Muscle of leg (tissue), 16 donors: ENCODE data around the gene GALNT3. TPM values are rescaled to one million over a fixed set of nuclear protein-coding genes. Genes with fewer than 3 reads are reported as not detected.

ENCODE experiments used
- DNase-seq: peaks from one replicate; pipeline ENCODE4 v3.0.0; 2013
- H3K27ac ChIP-seq: one replicate; pipeline ENCODE4 v1.5.1; 2013; ENCODE audit warnings: mild to moderate bottlenecking, low read length, control low read depth
- H3K27me3 ChIP-seq: one replicate; pipeline ENCODE4 v1.6.1; 2013; ENCODE audit warnings: low read length; ENCODE audit not compliant: control insufficient read depth, insufficient read depth
- H3K36me3 ChIP-seq: one replicate; pipeline ENCODE4 v1.6.1; 2013; ENCODE audit warnings: low read length; ENCODE audit not compliant: control insufficient read depth, insufficient read depth
- H3K4me1 ChIP-seq: one replicate; pipeline ENCODE4 v1.6.1; 2013; ENCODE audit warnings: low read length; ENCODE audit not compliant: control insufficient read depth, insufficient read depth
- H3K4me3 ChIP-seq: one replicate; pipeline ENCODE4 v1.5.1; 2013; ENCODE audit warnings: low read length, control low read depth
- H3K9me3 ChIP-seq: replicated peaks from 2 replicates; pipeline ENCODE4 v1.6.1; 2013; ENCODE audit warnings: low read depth, low read length; ENCODE audit not compliant: control insufficient read depth
- WGBS: methylation state at CpG from one replicate; pipeline ENCODE4 v1.1.5; 2013; ENCODE audit warnings: missing lambda C conversion rate; ENCODE audit not compliant: insufficient coverage; 5-methylcytosine and 5-hydroxymethylcytosine counted together
- long read RNA-seq, 11 donors: transcript quantifications; one replicate each; lab custom pipeline, GENCODE V29; 2026
- polyA plus RNA-seq, 8 donors: library from polyadenylated mRNA; unstranded; fragments of 120-200 nt; gene quantifications; one replicate each; pipeline versions ENCODE4 v1.2.1 to v1.2.3, GENCODE V29; 2013; ENCODE audit warnings: inconsistent platforms in 1 of 8, low replicate concordance in 1 of 8; ENCODE audit not compliant: insufficient read length in 8 of 8, insufficient read depth in 1 of 8
- total RNA-seq: library from RNA; stranded (reverse); fragments of 120-200 nt; gene quantifications from one replicate; pipeline ENCODE4 v1.2.4, GENCODE V29; 2013

GALNT3 gene
- 0.49 TPM for total RNA-seq
- 1 to 10 TPM in 4 of 8 donors, under 1 TPM in 4; 0.72 to 3.5 (median 1.1) TPM for polyA plus RNA-seq
- long read RNA-seq, donor 1: 0 reads
- long read RNA-seq, donor 2: 0 reads
- long read RNA-seq, donor 3: 0 reads
- long read RNA-seq, donor 4: 0 reads
- long read RNA-seq, donor 5: 0 reads
- long read RNA-seq, donor 6: 0 reads
- long read RNA-seq, donor 7: 0 reads
- long read RNA-seq, donor 8: 0 reads
- long read RNA-seq, donor 9: 0 reads
- long read RNA-seq, donor 10: 0 reads
- long read RNA-seq, donor 11: 0 reads

DNA sequence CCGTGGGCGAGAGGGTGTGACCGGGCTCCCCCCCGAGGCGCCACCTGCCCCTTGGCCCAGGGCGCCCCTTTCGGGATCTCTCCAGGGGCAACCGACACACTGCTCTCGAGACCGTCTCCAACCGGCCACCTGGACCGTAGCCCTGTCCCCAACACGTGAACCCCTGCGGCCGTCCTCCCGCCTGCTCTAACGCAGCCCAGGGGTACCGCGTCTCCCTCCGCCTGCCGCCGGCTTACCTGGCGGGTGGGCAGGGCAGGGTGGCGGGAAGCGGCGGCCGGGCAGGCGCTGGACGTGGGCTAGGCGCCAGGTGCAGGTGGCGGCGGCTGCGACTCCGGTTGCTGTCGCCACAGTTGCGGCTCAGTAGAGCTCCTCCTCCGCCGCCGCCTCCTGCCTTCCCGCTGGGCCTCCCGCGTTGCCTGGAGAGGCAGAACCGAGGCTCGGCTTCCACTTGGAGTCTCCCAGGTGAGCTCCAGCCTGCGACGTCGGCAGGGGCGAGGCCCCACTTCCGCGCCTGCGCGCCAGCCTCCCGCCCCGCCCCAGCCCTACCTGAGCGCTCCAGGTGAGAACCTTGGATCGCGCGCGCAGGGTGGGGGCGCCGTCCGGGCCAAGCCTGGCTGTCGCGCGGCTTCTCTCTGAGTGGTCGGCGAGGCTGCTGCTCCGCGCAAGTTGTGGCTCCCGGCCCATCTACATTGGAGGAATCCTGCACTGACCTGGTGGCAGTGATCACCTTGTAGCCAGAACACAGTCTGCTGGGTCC lies at the start of gene GALNT3:
Gene GALNT3, minus strand, starts transcription at position 469 of the 757 bp plus-strand sequence. CDS start 23,547 bp downstream, outside the sequence.
- Histone ChIP-seq H3K4me1 (peaks cover 16% of the 10 kb centered on the region), H3K4me3 (peak within 1 kb of the TSS; percentile 46), H3K27ac (no peak within 1 kb of the TSS), H3K36me3 (no peaks in the 10 kb centered on the region), H3K9me3 (no peaks in the 10 kb centered on the region), H3K27me3 (peaks cover 20% of the 10 kb centered on the region)
- under 1% methylated on average over 70 of the region's 70 CpGs for WGBS
- DNase-seq: peak; percentile 10

DNA sequence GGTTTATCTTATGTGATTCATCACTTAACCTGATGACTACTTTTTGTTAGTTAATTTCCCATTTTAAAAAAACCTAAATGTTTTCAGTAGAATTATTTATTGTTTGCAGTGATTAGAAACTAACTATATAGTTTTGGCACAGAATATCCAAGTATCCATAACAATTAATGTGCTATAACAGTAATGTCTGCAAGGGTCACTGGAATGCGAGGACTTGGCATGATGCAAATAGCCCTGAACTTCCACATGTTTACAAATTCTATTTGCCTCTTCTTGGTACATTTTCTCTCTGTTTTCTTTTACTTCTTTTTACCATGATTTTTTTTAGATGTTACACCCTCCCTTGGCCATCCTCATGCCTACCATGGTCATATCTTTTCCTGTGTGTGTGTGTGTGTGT lies 49.3 kb upstream of the GALNT3 start:
- no peak overlapping the region for H3K4me3 ChIP-seq
- 83% methylated on average over 1 of the region's 1 CpG for WGBS
- no peaks in the 10 kb centered on the region for H3K27me3 ChIP-seq
- no peaks in the 10 kb centered on the region for H3K9me3 ChIP-seq
- no peaks in the 10 kb centered on the region for H3K36me3 ChIP-seq
- H3K27ac ChIP-seq: no peak overlapping the region
- no peak for DNase-seq
- no peaks in the 10 kb centered on the region for H3K4me1 ChIP-seq

DNA sequence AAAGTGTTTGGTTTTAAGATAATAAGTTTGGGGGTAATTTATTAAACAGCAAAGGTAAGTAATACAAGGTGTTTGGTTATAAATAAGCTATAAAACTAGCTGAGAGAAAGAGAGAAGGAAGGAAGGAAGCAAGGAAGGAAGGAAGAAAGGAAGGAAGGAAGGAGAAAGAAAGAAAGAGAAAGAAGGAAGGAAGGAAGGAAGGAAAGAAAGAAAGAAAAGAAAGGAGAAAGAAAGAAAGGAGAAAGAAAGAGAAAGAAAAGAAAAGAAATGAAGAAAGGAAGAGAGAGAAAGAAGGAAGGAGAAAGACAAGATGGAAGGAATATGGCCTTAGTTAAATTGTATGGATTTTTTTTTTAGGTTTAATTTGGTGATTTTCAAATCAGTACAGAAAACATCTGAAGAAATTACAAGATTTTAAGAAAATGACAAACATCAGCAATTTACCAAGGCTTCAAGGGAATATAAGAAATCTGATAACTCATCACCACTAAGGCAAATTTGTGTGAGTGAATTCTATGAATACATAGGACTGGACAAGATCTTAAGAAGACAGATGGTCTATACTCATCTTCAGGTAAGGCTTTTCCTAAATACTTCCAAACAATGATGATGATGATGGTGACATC lies 46.4 kb upstream of the GALNT3 start:
- H3K9me3 ChIP-seq: no peaks in the 10 kb centered on the region
- H3K36me3 ChIP-seq: no peaks in the 10 kb centered on the region
- H3K27ac ChIP-seq: no peak overlapping the region
- no peaks in the 10 kb centered on the region for H3K4me1 ChIP-seq
- no peak for DNase-seq
- H3K4me3 ChIP-seq: no peak overlapping the region
- no peaks in the 10 kb centered on the region for H3K27me3 ChIP-seq

DNA sequence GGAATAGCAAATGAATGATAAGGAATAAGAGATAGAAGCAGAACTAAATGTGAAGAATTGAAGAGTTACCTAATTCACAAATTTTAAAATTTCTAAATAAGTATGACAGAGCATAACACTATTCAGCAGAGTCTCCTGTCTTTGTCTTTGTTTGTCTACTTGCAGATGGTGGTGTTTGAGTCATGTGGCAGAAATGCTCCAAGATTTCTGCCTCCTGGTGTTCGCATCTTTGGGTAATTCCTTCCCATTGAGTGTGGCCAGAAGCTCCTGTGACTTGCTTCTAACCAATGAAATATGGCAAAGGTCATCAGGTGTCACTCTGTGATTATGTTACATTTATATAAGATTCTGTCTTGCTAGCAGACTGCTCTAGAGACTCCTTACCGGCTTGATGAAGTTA lies 45.6 kb upstream of the GALNT3 start:
- Histone ChIP-seq H3K4me1 (no peaks in the 10 kb centered on the region), H3K36me3 (no peaks in the 10 kb centered on the region), H3K27ac (no peak overlapping the region), H3K9me3 (no peaks in the 10 kb centered on the region), H3K4me3 (no peak overlapping the region), H3K27me3 (no peaks in the 10 kb centered on the region)
- 88% methylated on average over 1 of the region's 2 CpGs for WGBS
- no peak for DNase-seq

DNA sequence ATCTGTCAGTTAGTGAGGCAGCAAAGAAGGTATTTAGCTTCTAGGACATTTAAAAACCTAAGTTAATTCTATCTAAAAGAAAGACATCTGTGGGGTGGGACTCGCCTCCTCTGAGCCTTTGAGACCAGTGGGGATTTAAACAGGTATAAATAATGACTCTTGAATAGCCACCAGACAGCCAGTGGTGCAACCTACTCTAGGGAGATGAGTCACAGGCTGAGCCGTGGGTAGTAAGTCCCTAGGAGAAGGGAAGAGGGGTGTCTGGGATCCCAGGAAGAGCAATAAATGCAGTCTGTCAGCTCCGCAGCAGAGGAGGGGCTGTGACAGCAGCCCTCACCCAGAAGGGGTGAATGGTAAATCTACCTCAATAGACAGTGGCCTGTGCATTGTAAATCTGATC lies 43.1 kb upstream of the GALNT3 start:
- no peak overlapping the region for H3K27ac ChIP-seq
- H3K4me1 ChIP-seq: no peaks in the 10 kb centered on the region
- DNase-seq: no peak
- H3K4me3 ChIP-seq: no peak overlapping the region
- no peaks in the 10 kb centered on the region for H3K36me3 ChIP-seq
- no peaks in the 10 kb centered on the region for H3K9me3 ChIP-seq
- WGBS: 44% methylated on average over 2 of the region's 3 CpGs
- H3K27me3 ChIP-seq: no peaks in the 10 kb centered on the region

DNA sequence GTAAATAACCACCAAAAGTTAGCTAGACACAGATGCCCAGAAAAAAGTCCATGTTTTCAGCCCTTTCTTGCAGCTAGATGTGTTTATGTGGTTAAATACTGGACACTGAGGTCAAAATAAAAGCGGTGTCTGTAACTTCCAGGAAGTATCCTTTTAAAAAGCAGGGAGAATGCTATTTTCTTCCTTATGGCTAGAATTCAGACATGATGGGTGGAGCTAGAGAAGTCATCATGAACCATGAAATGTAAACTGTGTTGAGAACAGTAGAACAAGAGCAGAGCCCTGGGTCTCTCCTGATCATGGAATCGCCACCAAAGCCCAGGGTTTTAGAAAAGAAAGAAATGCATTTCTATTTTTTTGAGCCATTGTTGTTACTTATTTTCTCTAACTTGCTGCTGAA lies 41.3 kb upstream of the GALNT3 start:
- Histone ChIP-seq H3K4me1 (no peaks in the 10 kb centered on the region), H3K4me3 (no peak overlapping the region), H3K27me3 (no peaks in the 10 kb centered on the region), H3K9me3 (no peaks in the 10 kb centered on the region), H3K36me3 (no peaks in the 10 kb centered on the region), H3K27ac (no peak overlapping the region)
- DNase-seq: no peak
- WGBS: no CpG with 5 or more reads among the region's 2 CpGs

DNA sequence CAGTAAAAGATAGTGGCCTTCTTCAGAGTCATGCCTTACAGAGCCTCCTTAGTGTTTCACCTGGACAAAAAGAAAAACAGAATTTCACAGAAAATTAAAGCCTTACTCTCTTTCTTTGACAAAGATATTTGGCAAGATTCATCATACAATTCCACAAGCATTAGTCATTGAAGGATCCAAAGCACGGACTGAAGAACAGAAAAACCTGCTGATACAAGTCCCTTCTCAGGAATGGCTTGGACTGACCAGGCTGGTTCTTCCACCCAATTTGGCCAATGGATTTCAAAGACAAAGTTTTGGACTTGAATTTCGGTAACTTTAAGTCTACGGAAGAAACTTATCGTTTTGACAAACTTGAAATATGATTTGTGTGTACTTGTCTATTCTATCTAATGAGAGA lies 39.1 kb upstream of the GALNT3 start:
- Histone ChIP-seq H3K36me3 (no peaks in the 10 kb centered on the region), H3K27me3 (no peaks in the 10 kb centered on the region), H3K4me1 (no peaks in the 10 kb centered on the region), H3K9me3 (no peaks in the 10 kb centered on the region), H3K4me3 (no peak overlapping the region), H3K27ac (no peak overlapping the region)
- DNase-seq: no peak
- 80% methylated on average over 1 of the region's 4 CpGs for WGBS

DNA sequence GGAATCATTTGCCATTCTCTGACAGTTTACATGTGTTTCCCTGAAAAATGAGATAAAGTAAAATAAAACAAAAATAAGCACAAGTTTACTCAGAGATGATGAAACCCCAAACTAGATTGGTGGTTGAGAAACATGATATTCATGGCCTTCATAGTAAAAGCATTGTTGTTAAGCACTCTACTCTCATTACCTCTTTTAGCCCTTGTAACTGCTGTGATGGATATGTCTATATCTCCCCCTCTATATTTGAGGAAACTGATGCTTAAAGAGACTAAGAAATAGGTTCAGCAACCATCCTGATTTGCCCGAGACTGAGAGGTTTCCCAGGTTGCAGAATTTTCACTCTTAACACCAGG lies 33.9 kb upstream of the GALNT3 start:
- DNase-seq: no peak
- H3K27me3 ChIP-seq: no peaks in the 10 kb centered on the region
- no peaks in the 10 kb centered on the region for H3K4me1 ChIP-seq
- H3K9me3 ChIP-seq: no peaks in the 10 kb centered on the region
- no peaks in the 10 kb centered on the region for H3K36me3 ChIP-seq
- H3K4me3 ChIP-seq: no peak overlapping the region
- WGBS: no CpG with 5 or more reads among the region's 1 CpG
- no peak overlapping the region for H3K27ac ChIP-seq

DNA sequence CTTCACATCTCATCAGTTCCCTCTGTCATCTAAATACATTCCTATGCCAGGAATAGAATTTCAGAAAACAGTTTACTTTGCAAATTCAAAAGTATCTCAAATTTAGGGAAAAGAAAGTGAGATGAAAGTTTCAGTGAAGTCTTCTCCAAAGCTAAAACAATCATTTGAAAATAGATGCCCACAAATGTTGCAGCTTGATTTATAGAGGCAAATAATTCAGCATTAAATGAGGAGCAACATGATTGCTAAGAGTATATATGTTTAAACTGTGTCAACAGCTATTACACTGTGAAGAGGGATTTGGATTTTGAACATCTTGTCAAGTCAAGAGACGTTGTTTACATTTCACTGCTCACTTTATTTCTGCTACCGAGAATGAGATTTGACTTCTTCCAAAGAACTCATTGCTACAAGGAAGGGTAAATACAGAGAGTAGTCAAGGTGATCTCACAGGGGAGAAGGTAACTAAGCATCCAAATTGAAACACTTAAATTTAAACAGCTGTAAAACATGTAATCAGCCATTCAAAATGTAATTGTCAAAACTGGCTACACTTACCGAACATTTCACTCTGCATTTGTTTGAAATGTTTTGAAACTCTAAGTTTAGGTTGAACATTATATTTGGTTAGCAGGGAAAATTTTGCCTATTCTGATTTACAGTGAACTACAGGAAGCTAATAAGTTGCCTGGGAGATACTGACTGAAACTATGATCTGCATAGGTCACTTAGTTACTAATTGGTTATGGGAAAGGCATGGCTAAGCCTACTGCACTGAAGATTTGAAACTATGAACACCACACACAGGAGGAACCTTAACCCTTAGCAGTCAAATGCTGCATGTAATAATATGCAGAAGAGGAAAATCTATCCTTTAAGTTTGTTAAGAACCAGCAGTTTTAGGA lies 33.2 kb upstream of the GALNT3 start:
- WGBS: no CpG with 5 or more reads among the region's 3 CpGs
- H3K36me3 ChIP-seq: no peaks in the 10 kb centered on the region
- DNase-seq: no peak

DNA sequence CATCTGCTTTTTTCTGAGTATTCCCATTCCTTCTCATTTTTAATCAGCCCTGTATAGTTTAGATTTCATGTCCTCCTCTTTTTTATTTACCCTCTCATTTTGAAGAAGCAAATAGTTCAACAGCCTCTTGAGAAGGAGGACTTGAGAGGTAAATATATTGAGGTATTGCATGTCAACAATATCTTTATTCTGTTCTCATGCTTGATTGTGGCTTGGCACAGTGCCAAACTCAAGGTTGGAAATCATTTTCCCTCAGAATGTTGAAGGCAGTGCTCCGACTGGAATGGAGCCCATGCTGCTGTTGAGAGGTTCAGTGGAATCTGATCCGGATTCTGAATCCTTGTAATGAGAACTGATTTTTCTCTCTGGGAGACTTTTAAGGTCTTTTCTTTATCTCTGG lies 31.0 kb upstream of the GALNT3 start:
- H3K9me3 ChIP-seq: no peaks in the 10 kb centered on the region
- no peak overlapping the region for H3K27ac ChIP-seq
- DNase-seq: peak; percentile 35
- H3K4me3 ChIP-seq: no peak overlapping the region
- 38% methylated on average over 1 of the region's 2 CpGs for WGBS
- H3K4me1 ChIP-seq: no peaks in the 10 kb centered on the region
- H3K36me3 ChIP-seq: no peaks in the 10 kb centered on the region
- no peaks in the 10 kb centered on the region for H3K27me3 ChIP-seq

More for the DNA sequence above, 33.2 kb upstream of the GALNT3 start:
- no peaks in the 10 kb centered on the region for H3K27me3 ChIP-seq
- no peak overlapping the region for H3K27ac ChIP-seq
- H3K4me3 ChIP-seq: no peak overlapping the region
- H3K9me3 ChIP-seq: no peaks in the 10 kb centered on the region
- H3K4me1 ChIP-seq: no peaks in the 10 kb centered on the region
